Esophagus muscularis mucosa (tissue), 4 donors: Measurements from ENCODE around the gene CHRNA5.

ENCODE experiments used
- EP300 ChIP-seq: sonication (generic); formaldehyde crosslinking; IDR thresholded peaks from one replicate; pipeline ENCODE4 v1.6.1; 2017; ENCODE audit warnings: antibody characterized with exemption
- POLR2A ChIP-seq: fragments of 450-650 bp; IDR thresholded peaks from one replicate; pipeline ENCODE4 v1.6.1; 2017; ENCODE audit warnings: antibody characterized with exemption, moderate library complexity, mild to moderate bottlenecking, low read depth
- TF ChIP-seq, protein P1 (sequence below), 3 experiments: fragments of 200-600 bp in 2 of 3; fragments of 450-650 bp in 1 of 3; sonication (generic) in 2 of 3; IDR thresholded peaks; one replicate each; pipeline ENCODE4 v1.5.1; 2017 to 2019; ENCODE audit warnings: antibody characterized with exemption in 3 of 3, mild to moderate bottlenecking in 2 of 3, moderate library complexity in 1 of 3

DNA sequence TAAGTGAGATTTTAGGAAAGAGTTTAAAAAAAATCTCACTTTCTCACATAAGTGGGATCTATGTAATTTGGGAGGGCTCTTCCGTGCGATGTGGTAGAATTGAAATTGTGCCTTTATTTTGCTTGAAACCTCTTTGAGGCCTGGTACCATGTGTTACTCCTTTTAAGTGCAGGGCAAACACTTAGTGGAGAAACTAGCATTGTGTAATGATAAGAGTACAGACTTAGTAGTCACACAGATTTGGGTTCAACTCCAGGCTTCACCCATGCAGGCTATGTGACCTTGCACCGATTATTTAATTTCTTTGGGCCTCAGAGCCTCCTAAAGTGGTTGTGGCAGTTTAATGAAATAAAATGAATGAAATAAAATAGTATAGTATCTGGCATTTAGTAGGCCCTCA, 22.7 kb upstream of the CHRNA5 start:
- TF ChIP-seq, protein P1, sequence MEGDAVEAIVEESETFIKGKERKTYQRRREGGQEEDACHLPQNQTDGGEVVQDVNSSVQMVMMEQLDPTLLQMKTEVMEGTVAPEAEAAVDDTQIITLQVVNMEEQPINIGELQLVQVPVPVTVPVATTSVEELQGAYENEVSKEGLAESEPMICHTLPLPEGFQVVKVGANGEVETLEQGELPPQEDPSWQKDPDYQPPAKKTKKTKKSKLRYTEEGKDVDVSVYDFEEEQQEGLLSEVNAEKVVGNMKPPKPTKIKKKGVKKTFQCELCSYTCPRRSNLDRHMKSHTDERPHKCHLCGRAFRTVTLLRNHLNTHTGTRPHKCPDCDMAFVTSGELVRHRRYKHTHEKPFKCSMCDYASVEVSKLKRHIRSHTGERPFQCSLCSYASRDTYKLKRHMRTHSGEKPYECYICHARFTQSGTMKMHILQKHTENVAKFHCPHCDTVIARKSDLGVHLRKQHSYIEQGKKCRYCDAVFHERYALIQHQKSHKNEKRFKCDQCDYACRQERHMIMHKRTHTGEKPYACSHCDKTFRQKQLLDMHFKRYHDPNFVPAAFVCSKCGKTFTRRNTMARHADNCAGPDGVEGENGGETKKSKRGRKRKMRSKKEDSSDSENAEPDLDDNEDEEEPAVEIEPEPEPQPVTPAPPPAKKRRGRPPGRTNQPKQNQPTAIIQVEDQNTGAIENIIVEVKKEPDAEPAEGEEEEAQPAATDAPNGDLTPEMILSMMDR (IDR thresholded peaks at IDR 0.05): no peak
- TF ChIP-seq POLR2A (no peak), EP300 (no peak)
